MCF 10A (cell line): Measurements from ENCODE around the gene TNC. TPM values are rescaled to one million over a fixed set of nuclear protein-coding genes. Genes with fewer than 3 reads are reported as not detected.
A peak's percentile ranks its signal among the peaks of the same experiment; 100 is the strongest.

Source experiments
- BruUV-seq: library from RNA; stranded (reverse); fragments of 400-500 nt; replicated peaks from 2 replicates; lab custom pipeline; 2021; lab: Mats Ljungman, UMichigan
- CTCF ChIA-PET: fragments of 300-600 bp; sonication (Branson Sonifier 250); formaldehyde crosslinking; extraction: SDS; loops from one replicate; lab custom pipeline; 2021; ENCODE audit warnings: antibody characterized with exemption, inconsistent platforms; lab: Yijun Ruan, JAX
- POLR2A ChIA-PET: fragments of 300-600, 350-650 bp; sonication (Branson Sonifier 250); formaldehyde crosslinking; extraction: SDS; loops from one replicate; lab custom pipeline; 2020; ENCODE audit warnings: antibody characterized with exemption, inconsistent platforms; lab: Yijun Ruan, JAX
- DNase-seq: peaks from one replicate; pipeline ENCODE4 v3.0.0-alpha.2; 2018; ENCODE audit not compliant: unreplicated experiment
- H3K27ac Mint-ChIP-seq: one replicate; pipeline ENCODE4 v1.8.0; 2022; ENCODE audit warnings: mild to moderate bottlenecking, low read depth, mixed read lengths; ENCODE audit not compliant: unreplicated experiment
- H3K27me3 Mint-ChIP-seq: one replicate; pipeline ENCODE4 v1.8.0; 2022; ENCODE audit warnings: mixed read lengths; ENCODE audit not compliant: insufficient read depth, unreplicated experiment
- H3K36me3 Mint-ChIP-seq: one replicate; pipeline ENCODE4 v1.8.0; 2022; ENCODE audit warnings: mild to moderate bottlenecking, moderate library complexity, mixed read lengths; ENCODE audit not compliant: insufficient read depth, unreplicated experiment
- H3K4me1 Mint-ChIP-seq: one replicate; pipeline ENCODE4 v1.8.0; 2022; ENCODE audit warnings: mixed read lengths; ENCODE audit not compliant: insufficient read depth, unreplicated experiment
- H3K4me3 Mint-ChIP-seq: one replicate; pipeline ENCODE4 v1.8.0; 2022; ENCODE audit warnings: mild to moderate bottlenecking, moderate library complexity, mixed read lengths; ENCODE audit not compliant: unreplicated experiment
- H3K9me3 Mint-ChIP-seq: one replicate; pipeline ENCODE4 v1.8.0; 2022; ENCODE audit warnings: mixed read lengths; ENCODE audit not compliant: unreplicated experiment
- intact Hi-C: fragments of 100-400 bp; cut with micrococcal nuclease; formaldehyde crosslinking; loops from 2 replicates; pipeline ENCODE4 v1.14.1; 2022
- total RNA-seq: library from RNA; stranded (reverse); gene quantifications from 2 replicates; pipeline ENCODE4 v1.2.3, GENCODE V29; 2022
- TF ChIP-seq, protein P1 (sequence below): fragments of 200-600 bp; IDR thresholded peaks from one replicate; pipeline ENCODE4 v1.8.0; 2022; ENCODE audit warnings: antibody characterized with exemption, mild to moderate bottlenecking; ENCODE audit not compliant: unreplicated experiment

TNC gene
- total RNA-seq, 1 experiment from 2014 or later = 49.8 TPM

GRCh38 chr9:115164511-115164974 lies 46.6 kb upstream of the TNC start:
- peaks cover 16% of the 10 kb centered on the region for H3K4me1 Mint-ChIP-seq
- CTCF ChIA-PET = interaction anchor here (0.7 kb wide), 1 partner anchor 119 kb away, joined by 3 read pairs; no protein-coding TSS in a partner anchor
- intact Hi-C loops = no loop called here

DNA sequence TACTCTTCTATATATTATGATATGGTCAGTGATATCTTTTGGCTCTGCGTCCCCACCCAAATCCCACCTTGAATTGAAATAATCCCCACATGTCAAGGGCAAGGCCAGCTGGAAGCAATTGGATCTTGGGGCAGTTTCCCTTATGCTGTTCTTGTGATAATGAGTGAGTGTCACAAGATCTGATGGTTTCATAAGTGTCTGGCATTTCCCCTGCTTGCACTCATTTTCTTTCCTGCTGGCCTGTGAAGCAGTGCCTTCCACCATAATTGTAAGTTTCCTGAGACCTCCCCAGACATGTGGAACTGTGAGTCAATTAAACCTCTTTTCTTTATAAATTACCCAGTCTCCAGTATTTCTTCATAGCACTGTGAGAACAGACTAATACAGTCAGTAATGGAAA lies 45.0 kb upstream of the TNC start:
- POLR2A ChIA-PET = no interaction called here
- no peak for DNase-seq
- BruUV-seq = no TSS peak
- peaks cover 9% of the 10 kb centered on the region for H3K9me3 Mint-ChIP-seq
- TF ChIP-seq, protein P1, sequence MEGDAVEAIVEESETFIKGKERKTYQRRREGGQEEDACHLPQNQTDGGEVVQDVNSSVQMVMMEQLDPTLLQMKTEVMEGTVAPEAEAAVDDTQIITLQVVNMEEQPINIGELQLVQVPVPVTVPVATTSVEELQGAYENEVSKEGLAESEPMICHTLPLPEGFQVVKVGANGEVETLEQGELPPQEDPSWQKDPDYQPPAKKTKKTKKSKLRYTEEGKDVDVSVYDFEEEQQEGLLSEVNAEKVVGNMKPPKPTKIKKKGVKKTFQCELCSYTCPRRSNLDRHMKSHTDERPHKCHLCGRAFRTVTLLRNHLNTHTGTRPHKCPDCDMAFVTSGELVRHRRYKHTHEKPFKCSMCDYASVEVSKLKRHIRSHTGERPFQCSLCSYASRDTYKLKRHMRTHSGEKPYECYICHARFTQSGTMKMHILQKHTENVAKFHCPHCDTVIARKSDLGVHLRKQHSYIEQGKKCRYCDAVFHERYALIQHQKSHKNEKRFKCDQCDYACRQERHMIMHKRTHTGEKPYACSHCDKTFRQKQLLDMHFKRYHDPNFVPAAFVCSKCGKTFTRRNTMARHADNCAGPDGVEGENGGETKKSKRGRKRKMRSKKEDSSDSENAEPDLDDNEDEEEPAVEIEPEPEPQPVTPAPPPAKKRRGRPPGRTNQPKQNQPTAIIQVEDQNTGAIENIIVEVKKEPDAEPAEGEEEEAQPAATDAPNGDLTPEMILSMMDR = no peak
- H3K4me3 Mint-ChIP-seq = no peak overlapping the region
- peaks cover 16% of the 10 kb centered on the region for H3K4me1 Mint-ChIP-seq
- no peaks in the 10 kb centered on the region for H3K36me3 Mint-ChIP-seq
- intact Hi-C loops = no loop called here
- CTCF ChIA-PET = interaction anchor here (0.6 kb wide), 1 partner anchor 425 kb away, joined by 3 read pairs; no protein-coding TSS in a partner anchor
- no peak overlapping the region for H3K27ac Mint-ChIP-seq
- no peaks in the 10 kb centered on the region for H3K27me3 Mint-ChIP-seq

More at GRCh38 chr9:115164511-115164974, 46.6 kb upstream of the TNC start:
- H3K9me3 Mint-ChIP-seq = peaks cover 9% of the 10 kb centered on the region
- no peaks in the 10 kb centered on the region for H3K27me3 Mint-ChIP-seq
- POLR2A ChIA-PET = no interaction called here
- H3K4me3 Mint-ChIP-seq = no peak overlapping the region
- H3K27ac Mint-ChIP-seq = no peak overlapping the region
- TF ChIP-seq, protein P1 = no peak
- peaks cover 6% of the 10 kb centered on the region for H3K36me3 Mint-ChIP-seq
- no TSS peak for BruUV-seq
- DNase-seq = peak; percentile 14

- Mint-ChIP-seq H3K36me3 (no peaks in the 10 kb centered on the region), H3K4me1 (peaks cover 19% of the 10 kb centered on the region), H3K4me3 (no peak overlapping the region), H3K27me3 (no peaks in the 10 kb centered on the region), H3K27ac (no peak overlapping the region), H3K9me3 (peaks cover 8% of the 10 kb centered on the region)
- intact Hi-C loops = no loop called here
- BruUV-seq = no TSS peak
- DNase-seq = no peak
- ChIA-PET CTCF (interaction anchor here (0.7 kb wide), 1 partner anchor 79 kb away, joined by 3 read pairs; no protein-coding TSS in a partner anchor), POLR2A (no interaction called here)
- TF ChIP-seq, protein P1 = no peak
Observed at GRCh38 chr9:115161446-115161845, 43.5 kb upstream of the TNC start.

DNA sequence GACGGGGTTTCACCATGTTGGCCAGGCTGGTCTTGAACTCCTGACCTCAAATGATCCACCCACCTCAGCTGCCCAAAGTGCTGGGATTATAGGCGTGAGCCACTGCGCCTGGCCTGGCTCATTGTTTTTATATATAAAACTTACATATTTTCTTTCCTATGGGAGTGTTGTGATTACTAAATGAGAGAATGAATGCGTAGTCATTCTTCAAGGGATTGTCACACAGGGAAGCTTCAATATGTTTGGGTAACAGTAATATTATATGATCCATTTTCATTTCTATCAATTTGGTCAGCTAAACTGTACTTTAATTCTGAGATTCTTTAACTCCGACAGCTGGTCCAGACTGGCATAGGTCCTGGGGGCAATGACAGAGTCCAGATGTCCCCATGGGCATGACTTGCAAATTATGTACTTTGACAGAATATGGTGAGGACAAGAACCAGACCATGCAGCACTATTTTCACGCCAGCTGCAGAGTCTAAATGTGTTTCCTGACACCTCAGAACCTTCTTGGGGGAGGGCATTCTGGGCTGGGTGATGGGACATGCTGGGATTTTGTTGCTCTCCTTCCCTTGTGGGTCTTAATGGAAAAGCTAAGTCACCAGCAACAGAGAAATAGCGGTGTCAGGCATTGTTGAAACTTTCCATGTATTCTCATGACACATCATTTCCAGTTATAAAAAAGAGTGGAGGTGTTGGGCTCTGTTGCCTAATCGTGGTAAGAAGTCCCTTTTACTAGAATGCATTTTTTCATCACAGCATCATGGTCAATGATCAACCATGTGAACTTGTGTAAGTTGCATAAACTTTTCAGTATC lies 40.9 kb upstream of the TNC start:
- ChIA-PET CTCF (no interaction called here), POLR2A (interaction anchor here (1.0 kb wide), 1 partner anchor 13 kb away, joined by 3 read pairs; no protein-coding TSS in a partner anchor)
- H3K36me3 Mint-ChIP-seq = no peaks in the 10 kb centered on the region
- TF ChIP-seq, protein P1 = no peak
- peak; percentile 33 for DNase-seq
- H3K27me3 Mint-ChIP-seq = no peaks in the 10 kb centered on the region
- no peak overlapping the region for H3K27ac Mint-ChIP-seq
- BruUV-seq = no TSS peak
- H3K4me1 Mint-ChIP-seq = peaks cover 15% of the 10 kb centered on the region
- intact Hi-C loops = no loop called here
- no peak overlapping the region for H3K4me3 Mint-ChIP-seq
- H3K9me3 Mint-ChIP-seq = no peaks in the 10 kb centered on the region
